ENCODE measurements around the gene NPPC. TPM values are rescaled to one million over a fixed set of nuclear protein-coding genes. Genes with fewer than 3 reads are reported as not detected.
"Not testable (repeated sequence)": the region's sequence is repeated elsewhere in the genome, so short reads cannot be mapped to it uniquely, and the experiment has no call there.

The NPPC gene
- total and polyA plus RNA-seq, 2 of the 8 experiments (the other 6 are each of a cell fraction or from before 2014, with no cell fraction given), result 1.3 to 4.7 TPM

- POLR2A ChIA-PET (ENCODE audit: partially characterized antibody); H3K4me1 ChIP-seq (replicated peaks in 1 of 4; ENCODE audit: control insufficient read depth in 3 of 4, insufficient read depth in 4 of 4, low read length in 3 of 4); DNase-seq (ENCODE audit: low read depth in 1 of 2, low spot score in 2 of 2); H3K79me2 ChIP-seq (ENCODE audit: control insufficient read depth in 1 of 2, insufficient read depth in 2 of 2, low read length in 2 of 2); H3K4ac ChIP-seq (replicated peaks; ENCODE audit: insufficient read length, low read depth, low read length); H3K9me3 ChIP-seq (ENCODE audit: insufficient read depth in 2 of 2, low read depth in 1 of 2, low read length in 1 of 2); H3K27me3 ChIP-seq (replicated peaks in 1 of 4; ENCODE audit: control insufficient read depth in 3 of 4, extremely low read depth in 1 of 4, insufficient read depth in 3 of 4, low read length in 3 of 4); H3K27ac ChIP-seq (ENCODE audit: low read depth, low read length); H3K9ac ChIP-seq (replicated peaks in 1 of 4; ENCODE audit: extremely low read depth in 1 of 4, low read depth in 3 of 4, low read length in 3 of 4); H3K79me1 ChIP-seq (ENCODE audit: low read depth, low read length); H2BK120ac ChIP-seq (replicated peaks; ENCODE audit: low read depth, low read length); H3K4me2 ChIP-seq (ENCODE audit: insufficient read depth in 1 of 2, low read depth in 2 of 2, low read length in 2 of 2); H4K8ac ChIP-seq (ENCODE audit: extremely low read depth, insufficient read depth, low read length); H2BK12ac ChIP-seq (ENCODE audit: low read depth, low read length); H3K18ac ChIP-seq (ENCODE audit: extremely low read depth, low read length); H3K23ac ChIP-seq (ENCODE audit: insufficient read length); FAIRE-seq; H2AFZ ChIP-seq (ENCODE audit: low read length); H3K14ac ChIP-seq (ENCODE audit: insufficient read length); H3K4me3 ChIP-seq (ENCODE audit: extremely low read depth in 1 of 4, insufficient read depth in 2 of 4, low read depth in 3 of 4, low read length in 4 of 4); H2AK5ac ChIP-seq (ENCODE audit: low read depth, low read length); H3K56ac ChIP-seq (replicated peaks; ENCODE audit: insufficient read length, low read depth, low read length); H4K20me1 ChIP-seq (replicated peaks in 1 of 2; ENCODE audit: control insufficient read depth in 1 of 2, insufficient read depth in 2 of 2, low read length in 2 of 2); H4K91ac ChIP-seq (replicated peaks; ENCODE audit: insufficient read length, low read length); H3K36me3 ChIP-seq (ENCODE audit: control insufficient read depth in 2 of 4, insufficient read depth in 4 of 4, low read length in 3 of 4); H2BK20ac ChIP-seq (ENCODE audit: low read length); H3K23me2 ChIP-seq (ENCODE audit: low read depth, low read length); H2BK5ac ChIP-seq (ENCODE audit: low read depth, low read length); H2BK15ac ChIP-seq (ENCODE audit: low read length); H4K5ac ChIP-seq (ENCODE audit: insufficient read length, low read depth, low read length): not testable (repeated sequence)
- CTCF ChIA-PET (ENCODE audit: partially characterized antibody), result interaction anchor here (1.1 to 2.5 kb wide), 2 partner anchors 28 to 80 kb away, joined by 3 to 10 read pairs; no protein-coding TSS in a partner anchor
- 91% methylated on average over 4 of the region's 4 CpGs; no CpG with 5 or more reads in 1 of the 2 experiments for WGBS, 2 experiments (ENCODE audit: extremely low coverage in 1 of 2, insufficient coverage in 1 of 2, insufficient read length in 1 of 2, insufficient replicate concordance in 2 of 2, low coverage in 1 of 2, low lambda C conversion rate in 2 of 2, missing lambda C conversion rate in 1 of 2)
These were observed 45.8 kb downstream of the NPPC start for GRCh38 chr2:231880371-231880770.

All from H1 (cell line).